HEK293 (cell line): ENCODE results near the gene CMIP.

Experiments used
- CTCF ChIA-PET: fragments of 350-600 bp; formaldehyde crosslinking; extraction: SDS; loops from one replicate; lab custom pipeline; 2021; ENCODE audit warnings: antibody characterized with exemption; lab: Yijun Ruan, JAX
- POLR2A ChIA-PET: fragments of 300-600 bp; formaldehyde crosslinking; extraction: SDS; loops from one replicate; lab custom pipeline; 2020; ENCODE audit warnings: antibody characterized with exemption, inconsistent platforms; lab: Yijun Ruan, JAX
- H3K27ac ChIP-seq: fragments of 200-500 bp; sonication (Bioruptor generic); 2 replicates; pipeline ENCODE4 v1.5.1; 2014; ENCODE audit warnings: low read depth, low read length, control low read depth, inconsistent platforms; ENCODE audit errors: extremely low read depth
- H3K36me3 ChIP-seq, 2 experiments: fragments of 200-500 bp in 1 of 2; sonication (Bioruptor generic) in 1 of 2; 1 replicate in 1 of 2; 2 replicates in 1 of 2; pipeline ENCODE4 v1.5.1; 2014 to 2017; ENCODE audit warnings: inconsistent platforms in 2 of 2, low read length in 2 of 2; ENCODE audit not compliant: control insufficient read depth in 2 of 2, insufficient read depth in 1 of 2
- H3K4me1 ChIP-seq: fragments of 200-500 bp; sonication (Bioruptor generic); 2 replicates; pipeline ENCODE4 v1.5.1; 2014; ENCODE audit warnings: mild to moderate bottlenecking, low read length, inconsistent platforms; ENCODE audit not compliant: control insufficient read depth, insufficient read depth
- H3K4me3 ChIP-seq: 2 replicates; pipeline ENCODE4 v1.5.1; 2011; ENCODE audit warnings: low read depth, mild to moderate bottlenecking, control low read depth, low read length, moderate library complexity
- H3K9me3 ChIP-seq: fragments of 200-500 bp; sonication (Bioruptor generic); 2 replicates; pipeline ENCODE4 v1.5.1; 2014; ENCODE audit warnings: low read depth, low read length, inconsistent platforms; ENCODE audit not compliant: control insufficient read depth, insufficient read depth
- EGR2 ChIP-seq: fragments of 450-650 bp; formaldehyde crosslinking; IDR thresholded peaks from 2 replicates; pipeline ENCODE4 v1.5.1; 2016; ENCODE audit warnings: low read depth, missing biosample characterization, missing genetic modification characterization
- GLIS1 ChIP-seq: fragments of 450-650 bp; formaldehyde crosslinking; IDR thresholded peaks from 2 replicates; pipeline ENCODE4 v1.5.1; 2016; ENCODE audit warnings: missing biosample characterization, missing genetic modification characterization
- GLIS2 ChIP-seq: fragments of 450-650 bp; formaldehyde crosslinking; IDR thresholded peaks from 2 replicates; pipeline ENCODE4 v1.5.1; 2016; ENCODE audit warnings: missing biosample characterization, missing genetic modification characterization
- MEIS1 ChIP-seq: sonication (generic); formaldehyde crosslinking; IDR thresholded peaks from 2 replicates; pipeline ENCODE4 v1.8.1; 2022; ENCODE audit warnings: missing genetic modification reagents, mild to moderate bottlenecking, borderline replicate concordance
- PRDM1 ChIP-seq: fragments of 450-650 bp; formaldehyde crosslinking; IDR thresholded peaks from 2 replicates; pipeline ENCODE4; 2016; ENCODE audit warnings: missing biosample characterization, missing genetic modification characterization
- SP2 ChIP-seq: fragments of 450-650 bp; formaldehyde crosslinking; IDR thresholded peaks from 2 replicates; pipeline ENCODE4 v1.5.1; 2016; ENCODE audit warnings: missing biosample characterization, missing genetic modification characterization
- TRIM28 ChIP-seq: IDR thresholded peaks from 2 replicates; pipeline ENCODE4 v1.6.1; 2011; ENCODE audit warnings: low read length, control low read depth, borderline replicate concordance
- TSHZ1 ChIP-seq: fragments of 450-650 bp; formaldehyde crosslinking; IDR thresholded peaks from 2 replicates; pipeline ENCODE4 v1.5.1; 2016; ENCODE audit warnings: missing biosample characterization, missing genetic modification characterization, borderline replicate concordance
- ZBTB44 ChIP-seq: fragments of 450-650 bp; IDR thresholded peaks from 2 replicates; pipeline ENCODE4 v1.5.1; 2018; ENCODE audit warnings: missing biosample characterization, mild to moderate bottlenecking, missing genetic modification characterization
- ZFHX2 ChIP-seq: fragments of 450-650 bp; formaldehyde crosslinking; conservative IDR thresholded peaks from 2 replicates; pipeline ENCODE4 v1.5.1; 2016; ENCODE audit warnings: missing biosample characterization, missing genetic modification characterization
- ZNF10 ChIP-seq: fragments of 450-650 bp; formaldehyde crosslinking; IDR thresholded peaks from 2 replicates; pipeline ENCODE4 v1.5.1; 2017; ENCODE audit warnings: missing biosample characterization, missing genetic modification characterization
- ZNF112 ChIP-seq: fragments of 450-650 bp; formaldehyde crosslinking; IDR thresholded peaks from 2 replicates; pipeline ENCODE4 v1.5.0; 2017; ENCODE audit warnings: missing biosample characterization, missing genetic modification characterization
- ZNF223 ChIP-seq: fragments of 450-650 bp; formaldehyde crosslinking; IDR thresholded peaks from 2 replicates; pipeline ENCODE4 v1.5.1; 2016; ENCODE audit warnings: missing biosample characterization, missing genetic modification characterization
- ZNF266 ChIP-seq: fragments of 450-650 bp; formaldehyde crosslinking; IDR thresholded peaks from 2 replicates; pipeline ENCODE4 v1.5.1; 2016; ENCODE audit warnings: missing biosample characterization, missing genetic modification characterization, low read depth
- ZNF302 ChIP-seq: fragments of 450-650 bp; formaldehyde crosslinking; IDR thresholded peaks from 2 replicates; pipeline ENCODE4 v1.5.1; 2016; ENCODE audit warnings: missing biosample characterization, missing genetic modification characterization, low read depth
- ZNF311 ChIP-seq: fragments of 450-650 bp; formaldehyde crosslinking; IDR thresholded peaks from 2 replicates; pipeline ENCODE4 v1.5.1; 2017; ENCODE audit warnings: missing biosample characterization, missing genetic modification characterization, borderline replicate concordance
- ZNF341 ChIP-seq: fragments of 450-650 bp; formaldehyde crosslinking; IDR thresholded peaks from 2 replicates; pipeline ENCODE4; 2016; ENCODE audit warnings: low read depth, missing biosample characterization, missing genetic modification characterization
- ZNF391 ChIP-seq: fragments of 450-650 bp; formaldehyde crosslinking; IDR thresholded peaks from 2 replicates; pipeline ENCODE4 v1.5.1; 2016; ENCODE audit warnings: low read depth, missing biosample characterization, missing genetic modification characterization, borderline replicate concordance
- ZNF560 ChIP-seq: fragments of 450-650 bp; formaldehyde crosslinking; IDR thresholded peaks from 2 replicates; pipeline ENCODE4 v1.5.1; 2017; ENCODE audit warnings: missing biosample characterization, missing genetic modification characterization, borderline replicate concordance
- ZNF624 ChIP-seq: fragments of 450-650 bp; formaldehyde crosslinking; IDR thresholded peaks from 2 replicates; pipeline ENCODE4 v1.5.1; 2017; ENCODE audit warnings: missing biosample characterization, missing genetic modification characterization
- ZNF704 ChIP-seq: fragments of 450-650 bp; formaldehyde crosslinking; IDR thresholded peaks from 2 replicates; pipeline ENCODE4 v1.5.1; 2016; ENCODE audit warnings: missing biosample characterization, missing genetic modification characterization
- ZSCAN4 ChIP-seq: fragments of 450-650 bp; formaldehyde crosslinking; IDR thresholded peaks from 2 replicates; pipeline ENCODE4 v1.5.1; 2017; ENCODE audit warnings: missing biosample characterization, missing genetic modification characterization

CMIP gene

GRCh38 chr16:81645925-81646324 lies 201.3 kb downstream of the CMIP start:
- H3K27ac ChIP-seq, result no peak overlapping the region
- CTCF ChIA-PET, result no interaction called here
- H3K36me3 ChIP-seq, result peaks cover 0 to 4% of the 10 kb centered on the region in 2 experiments; a peak in 1 of 3 replicates
- TF ChIP-seq ZFHX2 (peak; percentile 64), MEIS1 (CRISPR knock-in tag) (no peak), ZNF302 (tag by site-specific recombination) (no peak), EGR2 (tag by site-specific recombination) (peak; percentile 82), ZBTB44 (tag by site-specific recombination) (no peak), ZNF560 (tag by site-specific recombination) (no peak)
- H3K4me3 ChIP-seq, result no peak overlapping the region
- peaks cover 5% of the 10 kb centered on the region; the same call in 1 of the 2 replicates for H3K4me1 ChIP-seq
- H3K9me3 ChIP-seq, result no peaks in the 10 kb centered on the region
- POLR2A ChIA-PET, result no interaction called here

- Histone ChIP-seq H3K4me1 (peaks cover 5% of the 10 kb centered on the region; the same call in 1 of the 2 replicates), H3K4me3 (no peak overlapping the region), H3K36me3 (peaks cover 0 to 3% of the 10 kb centered on the region in 2 experiments; a peak in 1 of 3 replicates), H3K9me3 (no peaks in the 10 kb centered on the region), H3K27ac (no peak overlapping the region)
- ChIA-PET POLR2A (no interaction called here), CTCF (no interaction called here)
- no peak for TF ChIP-seq ZNF704 (tag by site-specific recombination)
- TF ChIP-seq ZNF391 (tag by site-specific recombination), result no peak
- peak; percentile 13; the same call in 1 of the 2 replicates for TF ChIP-seq TRIM28
- TF ChIP-seq ZNF10, result peak; percentile 98
- peak; percentile 48 for TF ChIP-seq ZBTB44 (tag by site-specific recombination)
- peak; percentile 59 for TF ChIP-seq PRDM1 (tag by site-specific recombination)
Measured at GRCh38 chr16:81646561-81646960, 202.0 kb downstream of the CMIP start.

GRCh38 chr16:81647527-81647926 lies 202.9 kb downstream of the CMIP start:
- ChIA-PET CTCF (no interaction called here), POLR2A (no interaction called here)
- no peak overlapping the region for H3K4me3 ChIP-seq
- H3K36me3 ChIP-seq, result peaks cover 0 to 7% of the 10 kb centered on the region in 2 experiments; a peak in 1 of 3 replicates
- no peak overlapping the region for H3K27ac ChIP-seq
- H3K9me3 ChIP-seq, result no peaks in the 10 kb centered on the region
- peaks cover 5% of the 10 kb centered on the region; the same call in 1 of the 2 replicates for H3K4me1 ChIP-seq
- TF ChIP-seq SP2 (0 out of 2 replicates have a peak, but pooled peaks have one; percentile 10), ZNF266 (tag by site-specific recombination) (no peak), GLIS1 (tag by site-specific recombination) (no peak), ZNF311 (no peak), ZNF341 (no peak), ZNF112 (tag by site-specific recombination) (no peak), ZNF223 (no peak), ZSCAN4 (no peak), ZNF624 (tag by site-specific recombination) (no peak), TSHZ1 (tag by site-specific recombination) (no peak), GLIS2 (tag by site-specific recombination) (0 out of 2 replicates have a peak, but pooled peaks have one; percentile 12)
